HepG2 (cell line): ENCODE results near the gene ZCCHC24. TPM values are rescaled to one million over a fixed set of nuclear protein-coding genes. Genes with fewer than 3 reads are reported as not detected.
A peak's percentile ranks its signal among the peaks of the same experiment; 100 is the strongest.

Experiments
- ATAC-seq: fragments of 200-7000 bp; cut with Tn5 transposase; 3 replicates; pipeline ENCODE4 v1.9.1; 2020; ENCODE audit warnings: mild to moderate bottlenecking, moderate library complexity
- BruUV-seq: library from RNA; stranded (reverse); fragments of 400-500 nt; replicated peaks from 2 replicates; lab custom pipeline; 2021; lab: Mats Ljungman, UMichigan
- CTCF ChIA-PET: fragments of 300-600 bp; formaldehyde crosslinking; extraction: SDS; loops from one replicate; lab custom pipeline; 2021; ENCODE audit warnings: low total read pairs, inconsistent platforms, low intra/inter-chr PET ratio; lab: Yijun Ruan, JAX
- POLR2A ChIA-PET: fragments of 350-600 bp; sonication (Branson Sonifier 250); formaldehyde crosslinking; loops from one replicate; lab custom pipeline; 2020; ENCODE audit warnings: antibody characterized with exemption, inconsistent platforms; lab: Yijun Ruan, JAX
- DNase-seq: peaks from one replicate; pipeline ENCODE4 v3.0.0-alpha.2; 2015; ENCODE audit warnings: low spot score
- FAIRE-seq: peaks from 3 replicates; lab custom pipeline; 2011; peaks lifted over from hg19 to GRCh38; lab: Jason Lieb, UNC
- H2AFZ ChIP-seq: one replicate; pipeline ENCODE4 v1.6.1; 2011; ENCODE audit warnings: low read length, inconsistent platforms
- H3K27ac ChIP-seq: fragments of 300-600 bp; 3 replicates; pipeline ENCODE4 v1.8.0; 2011; ENCODE audit warnings: mixed run types, mild to moderate bottlenecking, mixed read lengths, low read length, inconsistent platforms; ENCODE audit not compliant: insufficient read depth; ENCODE audit errors: extremely low read length
- H3K27me3 ChIP-seq, 2 experiments: fragments of 200-600 bp in 1 of 2; 2 replicates in 1 of 2; 3 replicates in 1 of 2; pipeline versions ENCODE4 v1.6.0 to v1.8.0; 2011; ENCODE audit warnings: low read length in 2 of 2, mild to moderate bottlenecking in 2 of 2, moderate library complexity in 2 of 2, inconsistent platforms in 1 of 2; ENCODE audit not compliant: insufficient read depth in 2 of 2, control insufficient read depth in 1 of 2
- H3K36me3 ChIP-seq, 2 experiments: fragments of 200-600 bp in 1 of 2; replicated peaks in 1 of 2; 2 replicates in 1 of 2; 3 replicates in 1 of 2; pipeline versions ENCODE4 v1.5.1 to v1.8.0; 2011; ENCODE audit warnings: low read length in 2 of 2, inconsistent platforms in 1 of 2; ENCODE audit not compliant: insufficient read depth in 2 of 2, control insufficient read depth in 1 of 2
- H3K4me1 ChIP-seq: 2 replicates; pipeline ENCODE4 v1.5.1; 2012; ENCODE audit warnings: low read length, inconsistent platforms; ENCODE audit not compliant: insufficient read depth
- H3K4me2 ChIP-seq: 2 replicates; pipeline ENCODE4 v1.6.0; 2011; ENCODE audit warnings: low read depth, low read length, inconsistent platforms
- H3K4me3 ChIP-seq, 3 experiments: fragments of 200-600 bp in 1 of 3; sonication (generic), shearing (Covaris generic) in 1 of 3; replicated peaks in 1 of 3; 2 replicates each; pipeline ENCODE4 v1.5.1; 2011 to 2016; ENCODE audit warnings: low read length in 3 of 3, inconsistent platforms in 2 of 3, low read depth in 2 of 3, mild to moderate bottlenecking in 2 of 3, control low read depth in 1 of 3, mixed read lengths in 1 of 3; ENCODE audit not compliant: insufficient read depth in 1 of 3
- H3K79me2 ChIP-seq: one replicate; pipeline ENCODE4 v1.6.1; 2011; ENCODE audit warnings: low read length, inconsistent platforms; ENCODE audit not compliant: insufficient read depth
- H3K9ac ChIP-seq: 2 replicates; pipeline ENCODE4 v1.6.0; 2011; ENCODE audit warnings: mild to moderate bottlenecking, low read depth, low read length, inconsistent platforms; ENCODE audit not compliant: insufficient read depth
- H3K9me3 ChIP-seq: 2 replicates; pipeline ENCODE4 v1.5.1; 2012; ENCODE audit warnings: mild to moderate bottlenecking, low read length
- H4K20me1 ChIP-seq: 2 replicates; pipeline ENCODE4 v1.6.0; 2011; ENCODE audit warnings: inconsistent platforms, mild to moderate bottlenecking, low read length, moderate library complexity; ENCODE audit not compliant: insufficient read depth
- AGO2 ChIP-seq: fragments of 200-400 bp; formaldehyde crosslinking; optimal IDR thresholded peaks from 2 replicates; pipeline ENCODE3; 2017; ENCODE audit warnings: mild to moderate bottlenecking, low read depth, low read length, moderate library complexity
- ATF7 ChIP-seq, 2 experiments: fragments of 450-650 bp in 1 of 2; sonication (generic) in 1 of 2; formaldehyde crosslinking in 1 of 2; IDR thresholded peaks; 2 replicates each; pipeline versions ENCODE4 v1.4.0 to v1.6.1; 2016 to 2020; ENCODE audit warnings: antibody characterized with exemption in 1 of 2, mild to moderate bottlenecking in 1 of 2, missing genetic modification reagents in 1 of 2
- CCAR2 ChIP-seq: fragments of 200-400 bp; formaldehyde crosslinking; optimal IDR thresholded peaks from 2 replicates; pipeline ENCODE3; 2018; ENCODE audit warnings: low read depth, mild to moderate bottlenecking, low read length, moderate library complexity
- CREM ChIP-seq, 2 experiments: sonication (generic) in 1 of 2; formaldehyde crosslinking in 1 of 2; IDR thresholded peaks; 2 replicates each; pipeline versions ENCODE4 v1.4.0 to v1.6.1; 2016 to 2020; ENCODE audit warnings: antibody characterized with exemption in 1 of 2, mild to moderate bottlenecking in 1 of 2, missing genetic modification reagents in 1 of 2
- FOXK2 ChIP-seq: fragments of 450-650 bp; IDR thresholded peaks from 2 replicates; pipeline ENCODE4 v1.6.1; 2016
- IRF2 ChIP-seq: IDR thresholded peaks from 2 replicates; pipeline ENCODE4 v1.6.1; 2018; ENCODE audit warnings: missing genetic modification reagents, missing compliant biosample characterization
- NR2F1 ChIP-seq, 2 experiments: fragments of 450-650 bp in 1 of 2; formaldehyde crosslinking in 1 of 2; IDR thresholded peaks; 2 replicates each; pipeline versions ENCODE4 v1.5.0 to v1.6.1; 2016 to 2020; ENCODE audit warnings: mild to moderate bottlenecking in 1 of 2, missing compliant biosample characterization in 1 of 2, missing genetic modification reagents in 1 of 2, moderate library complexity in 1 of 2
- POLR2A ChIP-seq, 2 experiments: IDR thresholded peaks; 2 replicates each; pipeline ENCODE4 v1.6.1; 2011; ENCODE audit warnings: low read depth in 2 of 2, low read length in 2 of 2, mild to moderate bottlenecking in 1 of 2, moderate library complexity in 1 of 2; ENCODE audit not compliant: insufficient read depth in 1 of 2
- RXRA ChIP-seq: sonication (generic); formaldehyde crosslinking; IDR thresholded peaks from 2 replicates; pipeline ENCODE4 v1.5.1; 2020; ENCODE audit warnings: missing genetic modification reagents
- TBL1XR1 ChIP-seq: fragments of 150-350 bp; IDR thresholded peaks from 2 replicates; pipeline ENCODE4 v1.6.1; 2014; ENCODE audit warnings: borderline replicate concordance, low read length; ENCODE audit not compliant: partially characterized antibody
- THYN1 ChIP-seq: sonication (generic); formaldehyde crosslinking; IDR thresholded peaks from 2 replicates; pipeline ENCODE4 v1.8.1; 2023; ENCODE audit warnings: low read depth, mild to moderate bottlenecking, moderate library complexity, missing genetic modification reagents, borderline replicate concordance
- WGBS: methylation state at CpG from one replicate; pipeline ENCODE4 v1.1.6; 2017; ENCODE audit warnings: low lambda C conversion rate; 5-methylcytosine and 5-hydroxymethylcytosine counted together
- in situ Hi-C: cut with HindIII; loops from 2 replicates; pipeline ENCODE4 v1.10.0; 2017; ENCODE audit warnings: low pct_unique_long_range_greater_than_20kb; ENCODE audit not compliant: extremely low pct_ligation_motif_present
- intact Hi-C: fragments of 100-400 bp; cut with micrococcal nuclease; formaldehyde crosslinking; loops from one replicate; pipeline ENCODE4 v1.10.0; 2022; ENCODE audit not compliant: unreplicated experiment
- polyA plus RNA-seq, 8 experiments: library from polyadenylated mRNA; depleted of rRNA in 3 of 8; stranded (reverse) in 7 of 8; unstranded in 1 of 8; fragments of >200 nt; fragmentation: Illumina TruSeq in 4 of 8; extraction: Trizol in 4 of 8; gene quantifications; 2 replicates each; pipeline versions ENCODE4 v1.2.1 to v1.2.3, GENCODE V29; 2011 to 2016; ENCODE audit warnings: low read depth in 4 of 8, missing spikeins in 1 of 8, mixed read lengths in 1 of 8; ENCODE audit not compliant: insufficient read depth in 1 of 8
- total RNA-seq, 5 experiments: library from RNA; depleted of rRNA; stranded (reverse); fragments of >200 nt; fragmentation: Illumina TruSeq; extraction: Trizol; gene quantifications; 2 replicates each; pipeline ENCODE4 v1.2.3, GENCODE V29; 2016; ENCODE audit warnings: low read depth in 1 of 5

The ZCCHC24 gene
- total and polyA plus RNA-seq, 2 of the 13 experiments (the other 11 are each of a cell fraction or from before 2014, with no cell fraction given): 3.1 to 7.9 TPM

- TF ChIP-seq THYN1 (CRISPR knock-in tag) (no peak), TBL1XR1 (no peak), FOXK2 (no peak), POLR2A (IDR thresholded peaks at IDR 0.05; ENCODE audit: insufficient read depth in 1 of 2, low read depth in 2 of 2, low read length in 2 of 2) (0 out of 4 replicates have a peak, but pooled peaks of 1 of the 2 experiments have one; percentile 12), CCAR2 (no peak), CREM (IDR thresholded peaks at IDR 0.05) (no peak), CREM (CRISPR knock-in tag; IDR thresholded peaks at IDR 0.05) (no peak)
Measured at GRCh38 chr10:79354141-79354540, 91.3 kb downstream of the ZCCHC24 start (continued).

GRCh38 chr10:79353726-79354125, 91.7 kb downstream of the ZCCHC24 start:
- no peaks in the 10 kb centered on the region for H3K27me3 ChIP-seq
- no peak for FAIRE-seq
- no peak overlapping the region for H3K9ac ChIP-seq
- H3K27ac ChIP-seq: no peak overlapping the region
- POLR2A ChIA-PET: interaction anchor here (2.9 kb wide), 1 partner anchor 18 kb away, joined by 9 read pairs; no protein-coding TSS in a partner anchor
- BruUV-seq: no TSS peak
- H3K4me1 ChIP-seq: peaks cover 66% of the 10 kb centered on the region
- H4K20me1 ChIP-seq: peaks cover 49% of the 10 kb centered on the region
- CTCF ChIA-PET: no interaction called here
- no peak for ATAC-seq
- TF ChIP-seq ATF7 (IDR thresholded peaks at IDR 0.05) (peak; percentile 42; the same call in 1 of the 2 replicates), ATF7 (CRISPR knock-in tag; IDR thresholded peaks at IDR 0.05) (no peak), NR2F1 (CRISPR knock-in tag; IDR thresholded peaks at IDR 0.05) (no peak), AGO2 (no peak), POLR2A (IDR thresholded peaks at IDR 0.05; ENCODE audit: insufficient read depth in 1 of 2, low read depth in 2 of 2, low read length in 2 of 2) (0 out of 4 replicates have a peak, but pooled peaks of 1 of the 2 experiments have one; percentile 24), IRF2 (no peak), RXRA (CRISPR knock-in tag) (no peak)
- H3K79me2 ChIP-seq: peaks cover 22% of the 10 kb centered on the region
- in situ Hi-C loops: no loop called here
- intact Hi-C loops: no loop called here
- 96% methylated on average over 11 of the region's 11 CpGs for WGBS
- DNase-seq: no peak
- no peak overlapping the region for H3K4me2 ChIP-seq
- peaks cover 37 to 77% of the 10 kb centered on the region in 2 experiments for H3K36me3 ChIP-seq
- no peak overlapping the region for H2AFZ ChIP-seq
- no peak overlapping the region for H3K4me3 ChIP-seq
- H3K9me3 ChIP-seq: no peaks in the 10 kb centered on the region
